Liver (tissue), 5 donors: Measurements from ENCODE around the gene RAPGEF1. TPM values are rescaled to one million over a fixed set of nuclear protein-coding genes. Genes with fewer than 3 reads are reported as not detected.

Source experiments
- polyA plus RNA-seq, 2 donors: library from polyadenylated mRNA; stranded (reverse) in 1 of 2; unstranded in 1 of 2; fragments of 200-250 nt in 1 of 2; fragments of >200 nt in 1 of 2; fragmentation: Nextera tagmentation in 1 of 2; extraction: Ambion mirVana in 1 of 2; gene quantifications; one replicate each; pipeline versions ENCODE4 v1.2.1 to v1.2.3, GENCODE V29; 2013 to 2015
- small RNA-seq: library from RNA; depleted of rRNA; stranded (forward); fragments of <200 nt; gene quantifications from one replicate; pipeline ENCODE3, GENCODE V24; 2014
- total RNA-seq, 2 donors: library from RNA; depleted of rRNA; stranded (reverse); fragments of >200 nt; gene quantifications; one replicate each; pipeline ENCODE4 v1.2.3, GENCODE V29; 2014
- donor health status: healthy.
- donor health status: healthy.
- donor health status: healthy.

Gene RAPGEF1
- total and polyA plus RNA-seq, 4 donors, result 5.6 to 19.7 (median 16.8) TPM

Small RNA genes within 50 kb of the gene (small RNA-seq; reads per million reads assigned to genes)
- not detected for gene EIF4A1P3
- gene RF00272, result not detected
- gene RN7SL328P, result not detected

Other genes starting within 250 kb of the RAPGEF1 start
- gene POMT1, start 237.2 kb downstream of the RAPGEF1 start, total RNA-seq, result 10 to 100 TPM; 11.4 to 14.2 TPM
- 10 to 100 TPM; 11.2 to 11.8 TPM for gene POMT1, start 237.2 kb downstream of the RAPGEF1 start, polyA plus RNA-seq
- gene UCK1, start 208.8 kb downstream of the RAPGEF1 start, total RNA-seq, result 10 to 100 TPM; 13.4 to 34.1 TPM
- 10 to 100 TPM; 19.6 to 28.3 TPM for gene UCK1, start 208.8 kb downstream of the RAPGEF1 start, polyA plus RNA-seq
- 1 to 10 TPM; 1.3 to 1.9 TPM for gene PRRT1B, start 194.6 kb downstream of the RAPGEF1 start, total RNA-seq
- gene PRRT1B, start 194.6 kb downstream of the RAPGEF1 start, polyA plus RNA-seq, result 1 to 10 TPM in 1 of 2 donors, under 1 TPM in 1; 0.15 to 1.4 TPM